GM19468 (cell line): ENCODE results near the gene DIAPH2.

Source experiments
- ATAC-seq: cut with Tn5 transposase; IDR thresholded peaks from one replicate; pipeline ENCODE4 v1.9.1; 2021; ENCODE audit warnings: mild to moderate bottlenecking, moderate library complexity, moderate number of reproducible peaks; ENCODE audit not compliant: unreplicated experiment; ENCODE audit errors: extremely low read depth

DIAPH2 gene

GRCh38 chrX:97524340-97524739, 839.7 kb downstream of the DIAPH2 start:
- no peak for ATAC-seq

GRCh38 chrX:97524997-97525396, 840.4 kb downstream of the DIAPH2 start:
- no peak for ATAC-seq

GRCh38 chrX:97525981-97526380, 841.3 kb downstream of the DIAPH2 start:
- no peak for ATAC-seq

- ATAC-seq, result no peak
Measured at GRCh38 chrX:97527725-97528124, 843.1 kb downstream of the DIAPH2 start.

- ATAC-seq, result no peak
Measured at GRCh38 chrX:97529536-97530200, 845.0 kb downstream of the DIAPH2 start.

GRCh38 chrX:97531825-97532224, 847.2 kb downstream of the DIAPH2 start:
- no peak for ATAC-seq

- no peak for ATAC-seq
Measured at GRCh38 chrX:97538745-97539144, 854.1 kb downstream of the DIAPH2 start.

GRCh38 chrX:97539970-97540519, 855.4 kb downstream of the DIAPH2 start:
- ATAC-seq, result no peak

- no peak for ATAC-seq
Measured at GRCh38 chrX:97547877-97548578, 863.4 kb downstream of the DIAPH2 start.

GRCh38 chrX:97551821-97552220, 867.2 kb downstream of the DIAPH2 start:
- ATAC-seq, result no peak

- ATAC-seq, result no peak
Measured at GRCh38 chrX:97553833-97554232, 869.2 kb downstream of the DIAPH2 start.

- ATAC-seq, result no peak
Measured at GRCh38 chrX:97556359-97556758, 871.7 kb downstream of the DIAPH2 start.

- ATAC-seq, result peak; percentile 95
Measured at GRCh38 chrX:97563531-97564133, 879.0 kb downstream of the DIAPH2 start.

- no peak for ATAC-seq
Measured at GRCh38 chrX:97564496-97564895, 879.9 kb downstream of the DIAPH2 start.

GRCh38 chrX:97587171-97587570, 902.5 kb downstream of the DIAPH2 start:
- ATAC-seq, result no peak

GRCh38 chrX:97594646-97595224, 910.1 kb downstream of the DIAPH2 start:
- no peak for ATAC-seq

- no peak for ATAC-seq
Measured at GRCh38 chrX:97597954-97598353, 913.3 kb downstream of the DIAPH2 start.

- ATAC-seq, result no peak
Measured at GRCh38 chrX:97602465-97603258, 918.0 kb downstream of the DIAPH2 start.

- no peak for ATAC-seq
Measured at GRCh38 chrX:97605271-97605670, 920.6 kb downstream of the DIAPH2 start.

GRCh38 chrX:97609357-97609756, 924.7 kb downstream of the DIAPH2 start:
- no peak for ATAC-seq
